ENCODE data around the gene SCAP.

DNA sequence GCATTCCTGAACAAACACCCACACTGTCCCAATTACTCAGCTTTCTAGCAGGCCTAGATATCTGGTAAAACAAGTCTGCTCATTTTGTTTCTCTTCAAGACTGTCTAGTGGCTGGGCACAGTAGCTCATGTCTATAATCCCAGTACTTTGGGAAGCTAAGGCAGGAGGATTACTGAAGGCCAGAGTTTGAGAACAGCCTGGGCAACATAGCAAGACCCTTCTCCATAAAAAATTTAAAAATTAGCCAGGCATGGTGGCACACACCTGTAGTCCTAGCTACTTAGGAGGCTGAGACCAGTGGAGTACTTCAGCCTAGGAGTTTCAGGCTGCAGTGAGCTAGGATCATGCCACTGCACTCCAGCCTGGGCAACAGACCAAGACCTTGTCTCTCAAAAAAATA lies 101.2 kb downstream of the SCAP start:
- no peak for TF ChIP-seq EP300 (IDR thresholded peaks at IDR 0.05)
- TF ChIP-seq, protein P1, sequence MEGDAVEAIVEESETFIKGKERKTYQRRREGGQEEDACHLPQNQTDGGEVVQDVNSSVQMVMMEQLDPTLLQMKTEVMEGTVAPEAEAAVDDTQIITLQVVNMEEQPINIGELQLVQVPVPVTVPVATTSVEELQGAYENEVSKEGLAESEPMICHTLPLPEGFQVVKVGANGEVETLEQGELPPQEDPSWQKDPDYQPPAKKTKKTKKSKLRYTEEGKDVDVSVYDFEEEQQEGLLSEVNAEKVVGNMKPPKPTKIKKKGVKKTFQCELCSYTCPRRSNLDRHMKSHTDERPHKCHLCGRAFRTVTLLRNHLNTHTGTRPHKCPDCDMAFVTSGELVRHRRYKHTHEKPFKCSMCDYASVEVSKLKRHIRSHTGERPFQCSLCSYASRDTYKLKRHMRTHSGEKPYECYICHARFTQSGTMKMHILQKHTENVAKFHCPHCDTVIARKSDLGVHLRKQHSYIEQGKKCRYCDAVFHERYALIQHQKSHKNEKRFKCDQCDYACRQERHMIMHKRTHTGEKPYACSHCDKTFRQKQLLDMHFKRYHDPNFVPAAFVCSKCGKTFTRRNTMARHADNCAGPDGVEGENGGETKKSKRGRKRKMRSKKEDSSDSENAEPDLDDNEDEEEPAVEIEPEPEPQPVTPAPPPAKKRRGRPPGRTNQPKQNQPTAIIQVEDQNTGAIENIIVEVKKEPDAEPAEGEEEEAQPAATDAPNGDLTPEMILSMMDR (IDR thresholded peaks at IDR 0.05), result no peak
